Lung microvascular endothelial cell (primary cell): ENCODE measurements around the gene SSU72. TPM values are rescaled to one million over a fixed set of nuclear protein-coding genes. Genes with fewer than 3 reads are reported as not detected.

Experiments used
- DNase-seq, 2 donors: peaks; one replicate each; pipeline versions ENCODE4 v3.0.0 to v3.0.0-alpha.2; 2010; ENCODE audit warnings: low read depth in 2 of 2
- total RNA-seq: library from RNA; depleted of rRNA; stranded (reverse); fragments of >200 nt; gene quantifications from 2 replicates; pipeline ENCODE4 v1.2.1, GENCODE V29; 2014

SSU72 gene
- total RNA-seq, result 49.3 and 50.8 TPM in 2 replicates

- DNase-seq, result peak; percentile 96 to 97
Measured at GRCh38 chr1:1574721-1575537, at the start of gene SSU72. SSU72 (minus strand) TSS chr1:1574863; CDS start chr1:1574557, 306 bp downstream.

GRCh38 chr1:1623631-1624442 lies 49.2 kb upstream of the SSU72 start:
- no peak for DNase-seq

GRCh38 chr1:1623181-1623630 lies 48.5 kb upstream of the SSU72 start:
- no peak for DNase-seq

GRCh38 chr1:1622788-1623094 lies 48.1 kb upstream of the SSU72 start:
- DNase-seq, result no peak

- DNase-seq, result no peak
Measured at GRCh38 chr1:1622010-1622787, 47.5 kb upstream of the SSU72 start.

GRCh38 chr1:1621173-1622009 lies 46.7 kb upstream of the SSU72 start:
- no peak for DNase-seq

GRCh38 chr1:1620433-1621139 lies 45.9 kb upstream of the SSU72 start:
- DNase-seq, result no peak

GRCh38 chr1:1619917-1620361 lies 45.3 kb upstream of the SSU72 start:
- no peak for DNase-seq

GRCh38 chr1:1618396-1619068 lies 43.9 kb upstream of the SSU72 start:
- DNase-seq, result no peak

- DNase-seq, result no peak
Measured at GRCh38 chr1:1617925-1618324, 43.3 kb upstream of the SSU72 start.

- no peak for DNase-seq
Measured at GRCh38 chr1:1617516-1617915, 42.9 kb upstream of the SSU72 start.

- DNase-seq, result no peak
Measured at GRCh38 chr1:1616838-1617237, 42.2 kb upstream of the SSU72 start.

GRCh38 chr1:1616045-1616790 lies 41.6 kb upstream of the SSU72 start:
- peak; percentile 46 to 57 for DNase-seq

GRCh38 chr1:1615256-1616044 lies 40.8 kb upstream of the SSU72 start, which contains the start of gene MIB2:
MIB2 (plus strand) TSS chr1:1615500; CDS start chr1:1623453, 7,953 bp downstream.
- peak; percentile 96 to 98 for DNase-seq

- no peak for DNase-seq
Measured at GRCh38 chr1:1614954-1615255, 40.2 kb upstream of the SSU72 start.

GRCh38 chr1:1614204-1614953 lies 39.7 kb upstream of the SSU72 start:
- peak in 1 of 2 donors; percentile 19 for DNase-seq

- no peak for DNase-seq
Measured at GRCh38 chr1:1613509-1614082, 38.9 kb upstream of the SSU72 start.
